ENCODE results near the gene CDKN1A.

CDKN1A gene

GRCh38 chr6:36677059-36677749 is 1.3 kb upstream of the CDKN1A start:
- DNase-seq (ENCODE audit: low spot score) = no peak

GRCh38 chr6:36677753-36678487 is 594 bp upstream of the CDKN1A start:
- DNase-seq (ENCODE audit: low spot score) = no peak

- no peak for DNase-seq (ENCODE audit: low spot score)
Measured at GRCh38 chr6:36679043-36679833, 724 bp downstream of the CDKN1A start.

- DNase-seq (ENCODE audit: low spot score) = no peak
Measured at GRCh38 chr6:36682328-36683144, 4.0 kb downstream of the CDKN1A start.

- DNase-seq (ENCODE audit: low spot score) = no peak
Measured at GRCh38 chr6:36683145-36683655, 4.7 kb downstream of the CDKN1A start.

- no peak for DNase-seq (ENCODE audit: low spot score)
Measured at GRCh38 chr6:36683656-36684446, 5.3 kb downstream of the CDKN1A start.

- no peak for DNase-seq (ENCODE audit: low spot score)
Measured at GRCh38 chr6:36684447-36684812, 5.9 kb downstream of the CDKN1A start.

GRCh38 chr6:36685166-36685924 is 6.8 kb downstream of the CDKN1A start:
- DNase-seq (ENCODE audit: low spot score) = no peak

GRCh38 chr6:36685926-36686667 is 7.6 kb downstream of the CDKN1A start:
- DNase-seq (ENCODE audit: low spot score) = no peak

GRCh38 chr6:36686668-36687513 is 8.4 kb downstream of the CDKN1A start:
- no peak for DNase-seq (ENCODE audit: low spot score)

- DNase-seq (ENCODE audit: low spot score) = no peak
Measured at GRCh38 chr6:36688063-36688738, 9.7 kb downstream of the CDKN1A start.

GRCh38 chr6:36688739-36689075 is 10.2 kb downstream of the CDKN1A start:
- DNase-seq (ENCODE audit: low spot score) = no peak

GRCh38 chr6:36691011-36691410 is 12.5 kb downstream of the CDKN1A start:
- no peak for DNase-seq (ENCODE audit: low spot score)

GRCh38 chr6:36691612-36692011 is 13.1 kb downstream of the CDKN1A start:
- no peak for DNase-seq (ENCODE audit: low spot score)

GRCh38 chr6:36692220-36692619 is 13.7 kb downstream of the CDKN1A start:
- no peak for DNase-seq (ENCODE audit: low spot score)

- no peak for DNase-seq (ENCODE audit: low spot score)
Measured at GRCh38 chr6:36692861-36693702, 14.6 kb downstream of the CDKN1A start.

- DNase-seq (ENCODE audit: low spot score) = no peak
Measured at GRCh38 chr6:36694616-36695015, 16.1 kb downstream of the CDKN1A start.

Measured in COLO829 (cell line).